Endodermal cell (in vitro differentiated cells): ENCODE measurements around the gene C5orf34. TPM values are rescaled to one million over a fixed set of nuclear protein-coding genes. Genes with fewer than 3 reads are reported as not detected.
"Not testable (repeated sequence)": the region's sequence is repeated elsewhere in the genome, so short reads cannot be mapped to it uniquely, and the experiment has no call there.

ENCODE experiments used
- DNase-seq: peaks from one replicate; pipeline ENCODE4 v3.0.0-alpha.2; 2017
- H3K27ac ChIP-seq: 2 replicates; pipeline ENCODE4 v1.5.1; 2013; ENCODE audit warnings: mild to moderate bottlenecking, low read depth, low read length, moderate library complexity
- H3K27me3 ChIP-seq: 2 replicates; pipeline ENCODE4 v1.6.1; 2013; ENCODE audit warnings: mild to moderate bottlenecking, low read length, moderate library complexity; ENCODE audit not compliant: insufficient read depth, control insufficient read depth, poor library complexity, severe bottlenecking
- H3K36me3 ChIP-seq: 2 replicates; pipeline ENCODE4 v1.7.0; 2013; ENCODE audit warnings: mild to moderate bottlenecking, low read length, moderate library complexity; ENCODE audit not compliant: control insufficient read depth, insufficient read depth
- H3K4me1 ChIP-seq: one replicate; pipeline ENCODE4 v1.7.0; 2013; ENCODE audit warnings: low read length; ENCODE audit not compliant: control insufficient read depth, insufficient read depth
- H3K4me3 ChIP-seq: 2 replicates; pipeline ENCODE4 v1.5.1; 2013; ENCODE audit warnings: mild to moderate bottlenecking, low read length, moderate library complexity
- H3K9ac ChIP-seq: 2 replicates; pipeline ENCODE4 v1.6.1; 2013; ENCODE audit warnings: mild to moderate bottlenecking, low read length, moderate library complexity; ENCODE audit not compliant: poor library complexity, severe bottlenecking; ENCODE audit errors: extremely low read depth
- H3K9me3 ChIP-seq: 2 replicates; pipeline ENCODE4 v1.6.1; 2013; ENCODE audit warnings: mild to moderate bottlenecking, low read length, moderate library complexity; ENCODE audit not compliant: control insufficient read depth
- H3K27ac Mint-ChIP-seq: 2 replicates; pipeline ENCODE4 v1.8.0; 2020; ENCODE audit warnings: mixed read lengths
- H3K27me3 Mint-ChIP-seq: 2 replicates; pipeline ENCODE4 v1.8.0; 2021; ENCODE audit warnings: mild to moderate bottlenecking, mixed read lengths; ENCODE audit not compliant: insufficient read depth
- H3K36me3 Mint-ChIP-seq: 2 replicates; pipeline ENCODE4 v1.8.0; 2020; ENCODE audit warnings: low read depth, mixed read lengths
- H3K4me1 Mint-ChIP-seq: 2 replicates; pipeline ENCODE4 v1.8.0; 2020; ENCODE audit warnings: mixed read lengths
- H3K4me3 Mint-ChIP-seq: 2 replicates; pipeline ENCODE4 v1.8.0; 2020; ENCODE audit warnings: mild to moderate bottlenecking, moderate library complexity, mixed read lengths
- H3K9me3 Mint-ChIP-seq: 2 replicates; pipeline ENCODE4 v1.8.0; 2020; ENCODE audit warnings: mild to moderate bottlenecking, mixed read lengths
- WGBS, 2 experiments: methylation state at CpG; one replicate each; pipeline versions ENCODE4 v1.1.5 to v1.1.7; 2013; ENCODE audit warnings: missing lambda C conversion rate in 2 of 2, mixed read lengths in 1 of 2; ENCODE audit not compliant: insufficient coverage in 1 of 2, insufficient read length in 1 of 2; 5-methylcytosine and 5-hydroxymethylcytosine counted together
- total RNA-seq, 2 donors: library from RNA; stranded (reverse); fragmentation: NEBNext Ultra II Directional in 1 of 2; extraction: Animal tissue kit (Norgen Biotek cat#: 25700) in 1 of 2; gene quantifications; 2 replicates in 1 of 2; 3 replicates in 1 of 2; pipeline ENCODE4 v1.2.1, GENCODE V29; 2021
- TF ChIP-seq, protein P1 (sequence below): fragments of 200-600 bp; sonication (generic); conservative IDR thresholded peaks from 2 replicates; pipeline ENCODE4 v1.5.0; 2021; ENCODE audit warnings: antibody characterized with exemption, mild to moderate bottlenecking

Gene C5orf34
- total RNA-seq, 2 donors from 2014 or later: 7.4 to 13.0 TPM

DNA sequence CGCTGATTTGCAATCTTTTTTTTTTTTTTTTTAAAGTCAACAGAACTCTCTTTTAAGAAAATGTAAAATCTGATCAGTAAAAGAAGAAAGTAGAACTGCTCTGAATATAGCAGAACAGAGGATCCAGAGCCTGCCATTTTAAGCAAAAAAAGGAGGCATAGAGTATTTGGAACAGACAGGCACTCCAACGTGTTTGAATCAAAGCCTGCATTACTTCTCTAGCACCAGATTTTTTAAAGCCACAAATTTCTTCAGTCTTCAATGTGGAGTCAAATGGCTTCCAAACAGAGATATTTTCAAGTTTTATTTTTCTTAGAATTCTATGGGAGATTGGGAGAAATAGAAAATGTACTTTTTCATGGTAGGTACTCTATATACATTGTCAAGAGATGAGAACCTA is 36.8 kb upstream of the C5orf34 start:
- DNase-seq: no peak
- Mint-ChIP-seq H3K4me3 (no peak overlapping the region), H3K27me3 (no peaks in the 10 kb centered on the region), H3K9me3 (no peaks in the 10 kb centered on the region), H3K4me1 (peaks cover 10% of the 10 kb centered on the region), H3K27ac (no peak overlapping the region), H3K36me3 (peaks cover 44% of the 10 kb centered on the region)
- Histone ChIP-seq H3K27ac (no peak overlapping the region), H3K4me1 (peaks cover 6% of the 10 kb centered on the region), H3K9ac (no peak overlapping the region), H3K27me3 (no peaks in the 10 kb centered on the region), H3K36me3 (peaks cover 74% of the 10 kb centered on the region), H3K4me3 (peak overlapping the region; percentile 98), H3K9me3 (no peaks in the 10 kb centered on the region)
- TF ChIP-seq, protein P1, sequence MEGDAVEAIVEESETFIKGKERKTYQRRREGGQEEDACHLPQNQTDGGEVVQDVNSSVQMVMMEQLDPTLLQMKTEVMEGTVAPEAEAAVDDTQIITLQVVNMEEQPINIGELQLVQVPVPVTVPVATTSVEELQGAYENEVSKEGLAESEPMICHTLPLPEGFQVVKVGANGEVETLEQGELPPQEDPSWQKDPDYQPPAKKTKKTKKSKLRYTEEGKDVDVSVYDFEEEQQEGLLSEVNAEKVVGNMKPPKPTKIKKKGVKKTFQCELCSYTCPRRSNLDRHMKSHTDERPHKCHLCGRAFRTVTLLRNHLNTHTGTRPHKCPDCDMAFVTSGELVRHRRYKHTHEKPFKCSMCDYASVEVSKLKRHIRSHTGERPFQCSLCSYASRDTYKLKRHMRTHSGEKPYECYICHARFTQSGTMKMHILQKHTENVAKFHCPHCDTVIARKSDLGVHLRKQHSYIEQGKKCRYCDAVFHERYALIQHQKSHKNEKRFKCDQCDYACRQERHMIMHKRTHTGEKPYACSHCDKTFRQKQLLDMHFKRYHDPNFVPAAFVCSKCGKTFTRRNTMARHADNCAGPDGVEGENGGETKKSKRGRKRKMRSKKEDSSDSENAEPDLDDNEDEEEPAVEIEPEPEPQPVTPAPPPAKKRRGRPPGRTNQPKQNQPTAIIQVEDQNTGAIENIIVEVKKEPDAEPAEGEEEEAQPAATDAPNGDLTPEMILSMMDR: no peak
- WGBS, 2 experiments: 90 to 100% methylated on average over 2 of the region's 2 CpGs

DNA sequence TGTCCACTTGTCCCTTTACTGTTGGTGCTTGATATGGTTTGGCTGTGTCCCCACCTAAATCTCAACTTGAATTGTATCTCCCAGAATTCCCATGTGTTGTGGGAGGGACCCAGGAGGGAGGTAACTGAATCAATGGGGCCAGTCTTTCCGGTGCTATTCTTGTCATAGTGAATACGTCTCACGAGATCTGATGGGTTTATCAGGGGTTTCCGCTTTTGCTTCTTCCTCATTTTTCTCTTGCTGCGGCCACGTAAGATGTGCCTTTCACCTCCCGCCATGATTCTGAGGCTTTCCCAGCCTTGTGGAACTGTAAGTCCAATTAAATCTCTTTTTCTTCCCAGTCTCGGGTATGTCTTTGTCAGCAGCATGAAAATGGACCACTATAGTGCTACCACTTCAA is 34.3 kb upstream of the C5orf34 start:
- H3K9me3 Mint-ChIP-seq, H3K27me3 ChIP-seq, H3K4me3 ChIP-seq, H3K4me3 Mint-ChIP-seq, H3K27ac Mint-ChIP-seq, H3K9ac ChIP-seq, H3K9me3 ChIP-seq, H3K27me3 Mint-ChIP-seq, DNase-seq, H3K4me1 ChIP-seq, H3K27ac ChIP-seq, H3K4me1 Mint-ChIP-seq: not testable (repeated sequence)
- peaks cover 59% of the 10 kb centered on the region for H3K36me3 Mint-ChIP-seq
- H3K36me3 ChIP-seq: peaks cover 86% of the 10 kb centered on the region
- 95 to 97% methylated on average over 8 of the region's 8 CpGs for whole genome bisulfite sequencing, 2 experiments

DNA sequence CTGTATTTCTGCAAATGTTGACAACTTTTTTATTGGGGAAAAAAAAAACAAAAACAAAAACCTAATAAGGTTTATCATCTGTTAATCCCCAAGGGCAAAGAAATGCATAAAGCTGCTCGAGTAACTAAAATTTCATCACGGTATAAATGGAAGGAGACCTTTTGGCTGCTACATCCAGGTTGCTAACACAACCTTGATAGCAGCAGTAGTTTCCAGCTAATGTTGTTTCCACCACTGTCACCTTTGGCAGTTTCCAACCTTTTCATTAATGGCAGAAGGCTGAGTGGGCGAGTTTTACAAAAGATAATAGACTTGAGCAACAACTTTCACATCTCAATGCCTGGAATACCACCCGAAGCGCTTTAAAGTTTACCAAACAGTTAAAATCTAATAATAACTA is 33.4 kb upstream of the C5orf34 start:
- H3K27me3 Mint-ChIP-seq: no peaks in the 10 kb centered on the region
- no peak overlapping the region for H3K9ac ChIP-seq
- H3K36me3 ChIP-seq: peaks cover 91% of the 10 kb centered on the region
- no peak overlapping the region for H3K4me3 ChIP-seq
- no peaks in the 10 kb centered on the region for H3K9me3 Mint-ChIP-seq
- H3K27ac Mint-ChIP-seq: no peak overlapping the region
- H3K36me3 Mint-ChIP-seq: peaks cover 65% of the 10 kb centered on the region
- H3K4me1 ChIP-seq: no peaks in the 10 kb centered on the region
- TF ChIP-seq, protein P1: no peak
- WGBS, 2 experiments: 95% methylated on average over 2 to 5 of the region's 5 CpGs
- no peak overlapping the region for H3K27ac ChIP-seq
- H3K4me1 Mint-ChIP-seq: peaks cover 4% of the 10 kb centered on the region
- no peaks in the 10 kb centered on the region for H3K27me3 ChIP-seq
- H3K9me3 ChIP-seq: no peaks in the 10 kb centered on the region
- DNase-seq: no peak
- no peak overlapping the region for H3K4me3 Mint-ChIP-seq

DNA sequence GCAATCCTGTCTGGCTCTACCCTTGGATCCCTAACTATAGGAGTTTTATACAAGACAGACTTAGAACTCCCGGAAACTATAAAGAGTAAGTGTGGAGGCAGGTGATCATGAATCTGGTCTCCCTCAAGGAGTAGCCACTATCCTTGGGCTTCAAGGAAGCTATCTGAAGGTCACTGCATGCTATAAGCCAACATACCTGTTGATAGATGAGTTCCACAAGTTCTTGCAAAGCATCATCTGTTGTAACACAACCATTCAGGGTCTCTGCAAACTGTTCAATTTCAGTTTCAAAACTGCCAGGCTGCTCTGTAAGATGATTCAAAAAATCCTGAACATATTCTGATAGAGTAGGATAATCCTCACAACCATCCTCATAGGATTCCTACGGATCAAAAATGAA is 32.6 kb upstream of the C5orf34 start:
- Histone ChIP-seq H3K27me3 (no peaks in the 10 kb centered on the region), H3K36me3 (peaks cover 91% of the 10 kb centered on the region), H3K4me3 (no peak overlapping the region), H3K4me1 (no peaks in the 10 kb centered on the region), H3K9ac (no peak overlapping the region), H3K27ac (no peak overlapping the region), H3K9me3 (no peaks in the 10 kb centered on the region)
- 93 to 100% methylated on average over 1 to 2 of the region's 2 CpGs for WGBS, 2 experiments
- H3K9me3 Mint-ChIP-seq: no peaks in the 10 kb centered on the region
- H3K4me3 Mint-ChIP-seq: no peak overlapping the region
- H3K27ac Mint-ChIP-seq: no peak overlapping the region
- H3K36me3 Mint-ChIP-seq: peaks cover 73% of the 10 kb centered on the region
- TF ChIP-seq, protein P1: no peak
- H3K4me1 Mint-ChIP-seq: peaks cover 4% of the 10 kb centered on the region
- DNase-seq: no peak
- no peaks in the 10 kb centered on the region for H3K27me3 Mint-ChIP-seq
